ENCODE results near the gene RPS6KA2. TPM values are rescaled to one million over a fixed set of nuclear protein-coding genes. Genes with fewer than 3 reads are reported as not detected.

RPS6KA2 gene
- total RNA-seq, 3 donors from 2014 or later: 8.6 to 21.3 (median 18.7) TPM

- DNase-seq (no peak), ATAC-seq (no peak)
- no peak for TF ChIP-seq CTCF (IDR thresholded peaks at IDR 0.05)
- Histone ChIP-seq H3K36me3 (ENCODE audit: low read depth) (no peaks in the 10 kb centered on the region), H3K4me1 (ENCODE audit: low read depth) (no peaks in the 10 kb centered on the region), H3K9me3 (no peaks in the 10 kb centered on the region), H3K4me3 (no peak overlapping the region)
- intact Hi-C loops (cut with DNase I, micrococcal nuclease): no loop called here
Observed at GRCh38 chr6:166470029-166470862, 156.8 kb downstream of the RPS6KA2 start.

GRCh38 chr6:166469426-166469961, 157.6 kb downstream of the RPS6KA2 start:
- Histone ChIP-seq H3K9me3 (no peaks in the 10 kb centered on the region), H3K36me3 (ENCODE audit: low read depth) (no peaks in the 10 kb centered on the region), H3K4me1 (ENCODE audit: low read depth) (no peaks in the 10 kb centered on the region), H3K4me3 (no peak overlapping the region)
- intact Hi-C loops (cut with DNase I, micrococcal nuclease): no loop called here
- DNase-seq (no peak), ATAC-seq (no peak)
- no peak for TF ChIP-seq CTCF (IDR thresholded peaks at IDR 0.05)

GRCh38 chr6:166467436-166468000, 159.5 kb downstream of the RPS6KA2 start:
- no peak for TF ChIP-seq CTCF (IDR thresholded peaks at IDR 0.05)
- DNase-seq (no peak), ATAC-seq (no peak)
- intact Hi-C loops (cut with DNase I, micrococcal nuclease): no loop called here
- H3K36me3 ChIP-seq (ENCODE audit: low read depth): no peaks in the 10 kb centered on the region
- H3K4me1 ChIP-seq (ENCODE audit: low read depth): no peaks in the 10 kb centered on the region
- H3K4me3 ChIP-seq: no peak overlapping the region
- H3K9me3 ChIP-seq: no peaks in the 10 kb centered on the region

GRCh38 chr6:166466178-166467122, 160.6 kb downstream of the RPS6KA2 start:
- no peaks in the 10 kb centered on the region for H3K36me3 ChIP-seq (ENCODE audit: low read depth)
- no peaks in the 10 kb centered on the region for H3K4me1 ChIP-seq (ENCODE audit: low read depth)
- H3K4me3 ChIP-seq: no peak overlapping the region
- ATAC-seq: peak; percentile 36
- H3K9me3 ChIP-seq: no peaks in the 10 kb centered on the region
- intact Hi-C loops (cut with DNase I, micrococcal nuclease): no loop called here
- no peak for TF ChIP-seq CTCF (IDR thresholded peaks at IDR 0.05)
- DNase-seq: no peak

GRCh38 chr6:166465671-166466087, 161.4 kb downstream of the RPS6KA2 start:
- intact Hi-C loops (cut with DNase I, micrococcal nuclease): no loop called here
- no peak for TF ChIP-seq CTCF (IDR thresholded peaks at IDR 0.05)
- DNase-seq (peak in 1 of 3 donors; percentile 32), ATAC-seq (peak; percentile 18)
- H3K4me1 ChIP-seq (ENCODE audit: low read depth): no peaks in the 10 kb centered on the region
- no peak overlapping the region for H3K4me3 ChIP-seq
- no peaks in the 10 kb centered on the region for H3K36me3 ChIP-seq (ENCODE audit: low read depth)
- H3K9me3 ChIP-seq: no peaks in the 10 kb centered on the region

Data from mucosa of descending colon (tissue), 3 donors.